MM.1S (cell line): Measurements from ENCODE around the gene KCNK5.

Source experiments
- DNase-seq: peaks from one replicate; pipeline ENCODE4 v3.0.0-alpha.2; 2015
- H2AFZ ChIP-seq: fragments of 300-600 bp; sonication (generic); 2 replicates; pipeline ENCODE4 v1.6.0; 2016; ENCODE audit warnings: antibody characterized with exemption, low read length
- H3F3A ChIP-seq: fragments of 300-600 bp; sonication (generic); 2 replicates; pipeline ENCODE4 v1.6.1; 2016; ENCODE audit warnings: mild to moderate bottlenecking, antibody characterized with exemption, low read length, moderate library complexity, mixed read lengths; ENCODE audit not compliant: insufficient read depth
- H3K27ac ChIP-seq: fragments of 300-600 bp; sonication (generic); 2 replicates; pipeline ENCODE4 v1.5.1; 2016; ENCODE audit warnings: mild to moderate bottlenecking, low read length
- H3K27me3 ChIP-seq: fragments of 300-600 bp; sonication (generic); replicated peaks from 2 replicates; pipeline ENCODE4 v1.6.0; 2016; ENCODE audit warnings: low read length; ENCODE audit not compliant: insufficient read depth
- H3K36me3 ChIP-seq: fragments of 300-600 bp; sonication (generic); replicated peaks from 2 replicates; pipeline ENCODE4 v1.6.1; 2016; ENCODE audit warnings: mild to moderate bottlenecking, low read length, mixed read lengths; ENCODE audit not compliant: insufficient read depth
- H3K4me1 ChIP-seq: fragments of 300-600 bp; sonication (generic); 2 replicates; pipeline ENCODE4 v1.6.1; 2016; ENCODE audit warnings: low read length, mixed read lengths
- H3K4me2 ChIP-seq: fragments of 300-600 bp; sonication (generic); 2 replicates; pipeline ENCODE4 v1.6.0; 2016; ENCODE audit warnings: low read depth, low read length
- H3K4me3 ChIP-seq: fragments of 300-600 bp; sonication (generic); 2 replicates; pipeline ENCODE4 v1.5.1; 2016; ENCODE audit warnings: low read length, mixed read lengths
- H3K79me2 ChIP-seq: fragments of 300-600 bp; sonication (generic); 2 replicates; pipeline ENCODE4 v1.6.1; 2016; ENCODE audit warnings: mixed run types, low read length, mixed read lengths
- H3K9ac ChIP-seq: fragments of 300-600 bp; sonication (generic); 2 replicates; pipeline ENCODE4 v1.6.1; 2016; ENCODE audit warnings: low read length, mixed read lengths
- H3K9me2 ChIP-seq: fragments of 300-600 bp; sonication (generic); replicated peaks from 2 replicates; pipeline ENCODE4 v1.6.1; 2016; ENCODE audit warnings: mild to moderate bottlenecking, low read length, mixed read lengths; ENCODE audit not compliant: insufficient read depth
- H3K9me3 ChIP-seq: fragments of 300-600 bp; sonication (generic); replicated peaks from 2 replicates; pipeline ENCODE4 v1.6.1; 2016; ENCODE audit warnings: mild to moderate bottlenecking, low read length, mixed read lengths; ENCODE audit not compliant: insufficient read depth
- H4K20me1 ChIP-seq: fragments of 300-600 bp; sonication (generic); 2 replicates; pipeline ENCODE4 v1.6.1; 2016; ENCODE audit warnings: mild to moderate bottlenecking, low read length, moderate library complexity, mixed read lengths; ENCODE audit not compliant: insufficient read depth
- CTCF ChIP-seq: fragments of 300-600 bp; sonication (generic); IDR thresholded peaks from 2 replicates; pipeline ENCODE4 v1.5.1; 2016; ENCODE audit warnings: antibody characterized with exemption, low read length, mixed read lengths
- EZH2 ChIP-seq: fragments of 300-600 bp; sonication (generic); optimal IDR thresholded peaks from 2 replicates; pipeline ENCODE3; 2017; ENCODE audit warnings: low read depth, mild to moderate bottlenecking, antibody characterized with exemption, low read length, mixed read lengths
- EZH2phosphoT487 ChIP-seq: fragments of 300-600 bp; sonication (generic); IDR thresholded peaks from 2 replicates; pipeline ENCODE4 v1.6.1; 2018; ENCODE audit warnings: antibody characterized with exemption, low read length

Gene KCNK5

GRCh38 chr6:39192736-39193135, 36.5 kb downstream of the KCNK5 start:
- Histone ChIP-seq H3F3A (no peaks in the 10 kb centered on the region), H3K79me2 (no peaks in the 10 kb centered on the region), H3K9me2 (no peaks in the 10 kb centered on the region), H3K9me3 (no peaks in the 10 kb centered on the region), H3K27ac (no peak overlapping the region), H3K36me3 (no peaks in the 10 kb centered on the region), H3K4me3 (no peak overlapping the region), H3K27me3 (no peaks in the 10 kb centered on the region), H4K20me1 (no peaks in the 10 kb centered on the region), H3K4me1 (no peaks in the 10 kb centered on the region), H3K9ac (no peak overlapping the region), H3K4me2 (no peak overlapping the region), H2AFZ (no peak overlapping the region)
- TF ChIP-seq EZH2 (no peak), CTCF (no peak), EZH2phosphoT487 (no peak)
- DNase-seq: no peak

- no peak overlapping the region for H3K9ac ChIP-seq
- H3K4me2 ChIP-seq: no peak overlapping the region
- no peaks in the 10 kb centered on the region for H3K4me1 ChIP-seq
- no peaks in the 10 kb centered on the region for H3K27me3 ChIP-seq
- H3K9me2 ChIP-seq: no peaks in the 10 kb centered on the region
- no peaks in the 10 kb centered on the region for H3K9me3 ChIP-seq
- H3K36me3 ChIP-seq: no peaks in the 10 kb centered on the region
- DNase-seq: no peak
- H2AFZ ChIP-seq: no peak overlapping the region
- TF ChIP-seq EZH2phosphoT487: no peak
- TF ChIP-seq CTCF: no peak
- no peak for TF ChIP-seq EZH2
- no peak overlapping the region for H3K4me3 ChIP-seq
- no peaks in the 10 kb centered on the region for H4K20me1 ChIP-seq
- H3F3A ChIP-seq: no peaks in the 10 kb centered on the region
- H3K27ac ChIP-seq: no peak overlapping the region
- no peaks in the 10 kb centered on the region for H3K79me2 ChIP-seq
Measured at GRCh38 chr6:39191236-39191930, 37.9 kb downstream of the KCNK5 start.

- H3K27me3 ChIP-seq: no peaks in the 10 kb centered on the region
- TF ChIP-seq CTCF: no peak
- no peak for TF ChIP-seq EZH2
- no peak for TF ChIP-seq EZH2phosphoT487
- no peak for DNase-seq
- no peaks in the 10 kb centered on the region for H4K20me1 ChIP-seq
- H3K4me3 ChIP-seq: no peak overlapping the region
- H3K36me3 ChIP-seq: no peaks in the 10 kb centered on the region
- no peaks in the 10 kb centered on the region for H3K9me3 ChIP-seq
- no peak overlapping the region for H2AFZ ChIP-seq
- no peaks in the 10 kb centered on the region for H3K79me2 ChIP-seq
- no peak overlapping the region for H3K4me2 ChIP-seq
- H3K4me1 ChIP-seq: no peaks in the 10 kb centered on the region
- H3K9ac ChIP-seq: no peak overlapping the region
- no peaks in the 10 kb centered on the region for H3K9me2 ChIP-seq
- no peaks in the 10 kb centered on the region for H3F3A ChIP-seq
- no peak overlapping the region for H3K27ac ChIP-seq
Measured at GRCh38 chr6:39190545-39191235, 38.6 kb downstream of the KCNK5 start.
